GOT3 (cell line): ENCODE results near the gene F8A3.
"Not testable (repeated sequence)": the region's sequence is repeated elsewhere in the genome, so short reads cannot be mapped to it uniquely, and the experiment has no call there.

ENCODE experiments used
- DNase-seq: peaks from one replicate; lab custom pipeline; 2025; ENCODE audit warnings: mixed read lengths; lab: John Stamatoyannopoulos, UW

The F8A3 gene

DNA sequence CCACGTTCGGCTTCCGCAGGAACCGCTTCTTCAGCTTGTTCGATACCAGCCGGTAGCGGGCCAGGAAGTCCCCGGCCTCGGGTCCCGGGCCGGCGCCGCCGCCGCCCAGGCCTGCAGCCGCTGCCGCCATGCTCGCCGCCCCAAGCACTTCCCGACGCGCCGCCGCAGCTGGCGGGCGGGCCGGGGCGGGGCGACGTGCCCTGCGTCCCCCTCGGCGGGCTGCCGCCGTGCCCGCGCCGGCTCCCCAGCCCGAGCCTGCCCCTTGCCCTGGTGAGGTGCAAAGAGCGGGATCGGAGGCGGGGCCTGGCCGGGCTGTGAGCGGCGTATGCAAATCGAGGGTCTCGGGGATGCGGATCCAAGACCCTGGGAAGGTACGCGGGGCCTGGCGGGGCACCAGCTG, at the start of gene F8A3:
Gene F8A3 (minus strand): TSS at position 150 of the 400 bp plus-strand sequence. CDS start 20 bp downstream, at position 130.
- DNase-seq = not testable (repeated sequence)

DNA sequence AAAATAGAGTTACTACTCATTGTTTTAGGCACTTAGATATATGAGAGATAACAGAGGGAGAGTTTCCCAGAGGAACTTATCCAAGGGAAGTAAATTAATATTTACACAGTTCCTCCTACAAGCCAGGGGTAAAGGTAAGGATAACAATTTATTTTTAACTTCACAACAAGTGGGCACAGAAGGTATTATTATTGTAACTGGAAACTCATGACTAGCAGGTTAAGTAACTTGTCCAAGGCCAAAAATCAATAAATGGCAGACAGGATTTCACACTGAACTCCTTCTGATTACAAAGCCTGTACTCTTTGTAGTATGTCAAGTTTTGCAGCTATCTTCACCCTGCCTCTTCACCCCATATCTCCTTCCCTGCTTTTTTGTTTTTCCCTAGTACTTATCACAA, 46.9 kb upstream of the F8A3 start:
- no peak for DNase-seq

DNA sequence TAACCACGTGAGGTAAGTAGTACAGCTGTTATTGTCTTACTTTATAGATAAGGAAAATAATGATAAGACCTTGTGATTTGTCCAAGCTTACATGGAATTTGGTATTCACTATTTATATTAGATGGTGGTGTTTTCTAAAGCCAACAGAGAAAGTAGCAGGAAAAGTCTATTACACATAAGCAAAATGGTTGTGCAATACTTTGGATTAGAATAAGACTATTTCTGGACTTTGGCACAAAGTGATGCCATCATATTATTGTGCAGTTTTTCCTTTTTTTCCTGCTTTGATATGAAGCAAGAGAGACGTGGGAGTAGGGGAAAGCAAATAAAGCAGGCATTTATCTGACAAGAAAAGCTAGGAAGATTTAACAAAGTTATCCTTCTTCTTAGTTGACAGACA, 36.7 kb upstream of the F8A3 start:
- not testable (repeated sequence) for DNase-seq

DNA sequence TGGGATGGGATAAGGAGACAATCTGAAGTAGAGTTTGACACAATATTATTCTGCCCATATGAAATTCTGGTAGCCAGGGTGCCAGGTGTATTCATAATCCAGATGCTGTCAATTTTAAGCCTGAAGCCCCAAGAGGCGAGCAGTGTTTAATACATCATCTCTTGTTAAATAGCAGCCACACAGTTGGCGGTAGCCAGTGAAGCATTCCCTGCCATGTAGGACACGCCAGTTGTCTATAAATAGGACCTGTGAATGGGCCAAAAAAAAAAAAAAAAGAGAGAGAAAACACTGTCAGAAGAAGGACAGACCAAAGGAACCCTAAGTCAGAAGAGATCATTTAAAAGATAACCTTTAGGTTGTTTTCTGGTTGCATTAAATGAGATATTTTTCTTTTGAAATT, 33.0 kb upstream of the F8A3 start:
- DNase-seq = not testable (repeated sequence)

DNA sequence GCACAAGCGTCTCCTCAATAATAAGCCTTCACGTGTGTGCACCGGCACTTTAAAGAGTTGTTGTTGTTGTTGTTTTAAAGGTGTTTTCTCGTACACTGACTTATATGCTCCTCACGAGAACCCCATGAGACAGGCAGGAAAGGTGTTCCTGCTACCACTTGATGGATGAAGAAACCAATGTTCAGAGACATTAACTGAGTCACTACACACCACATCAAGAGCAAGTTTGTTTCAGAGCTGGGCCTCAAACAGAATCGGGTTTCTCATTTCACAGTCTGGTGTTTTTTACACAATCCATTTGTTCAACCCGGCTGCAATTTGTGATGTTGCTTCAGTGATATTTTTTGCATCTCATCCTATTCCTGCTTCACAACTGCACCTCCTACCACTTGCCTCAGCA, 18.7 kb upstream of the F8A3 start:
- DNase-seq = not testable (repeated sequence)

DNA sequence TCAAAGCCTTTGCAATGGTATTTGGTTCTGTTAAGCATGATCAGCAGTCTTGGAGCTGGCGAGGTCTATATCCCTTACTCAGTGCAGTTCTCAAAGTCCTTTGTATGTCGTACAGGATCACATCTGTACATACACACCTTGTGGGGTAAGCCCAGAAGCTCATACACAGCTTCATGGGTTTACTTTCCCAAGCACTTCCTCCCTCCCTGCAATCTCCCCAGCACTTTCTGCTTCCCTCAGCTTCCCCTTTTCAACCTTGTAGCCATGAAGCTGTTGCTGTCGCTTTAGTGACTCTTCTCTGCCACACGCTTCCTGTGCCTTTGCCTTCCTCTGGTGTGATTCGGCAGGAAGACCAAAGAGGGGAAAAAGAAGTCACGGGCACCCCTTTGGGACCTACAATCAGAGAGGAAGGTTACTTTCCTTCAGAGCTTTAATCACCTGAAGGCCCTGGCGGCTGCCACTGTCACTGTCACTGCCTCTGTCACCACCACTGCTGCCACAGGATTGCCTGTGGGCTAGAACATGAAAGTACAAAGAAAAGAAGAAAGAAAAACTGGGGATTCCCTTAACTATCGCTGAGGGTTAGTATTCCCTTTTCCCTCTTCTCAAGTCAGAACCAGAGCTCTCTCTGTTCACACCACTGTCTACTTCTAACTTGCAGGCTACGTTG, 8.0 kb upstream of the F8A3 start:
- not testable (repeated sequence) for DNase-seq

DNA sequence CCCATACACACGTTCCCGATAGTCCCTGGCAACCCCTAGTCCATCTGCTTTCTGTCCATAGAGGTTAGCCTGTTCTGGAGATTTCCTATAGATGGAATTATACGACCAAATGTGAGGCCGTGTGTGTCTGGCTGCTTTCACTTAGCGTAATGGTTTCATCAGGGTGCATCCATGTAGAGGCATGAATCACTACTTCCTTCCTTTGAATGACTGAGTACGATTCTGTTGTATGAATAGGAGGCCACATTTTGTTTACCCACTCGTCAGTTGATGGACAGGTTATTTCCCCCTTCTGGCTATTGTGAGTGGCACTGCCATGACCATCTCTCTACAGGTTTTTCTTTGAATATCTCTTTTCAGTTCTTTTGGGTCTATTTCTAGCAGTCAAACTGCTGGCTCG, 2.1 kb upstream of the F8A3 start:
- not testable (repeated sequence) for DNase-seq

DNA sequence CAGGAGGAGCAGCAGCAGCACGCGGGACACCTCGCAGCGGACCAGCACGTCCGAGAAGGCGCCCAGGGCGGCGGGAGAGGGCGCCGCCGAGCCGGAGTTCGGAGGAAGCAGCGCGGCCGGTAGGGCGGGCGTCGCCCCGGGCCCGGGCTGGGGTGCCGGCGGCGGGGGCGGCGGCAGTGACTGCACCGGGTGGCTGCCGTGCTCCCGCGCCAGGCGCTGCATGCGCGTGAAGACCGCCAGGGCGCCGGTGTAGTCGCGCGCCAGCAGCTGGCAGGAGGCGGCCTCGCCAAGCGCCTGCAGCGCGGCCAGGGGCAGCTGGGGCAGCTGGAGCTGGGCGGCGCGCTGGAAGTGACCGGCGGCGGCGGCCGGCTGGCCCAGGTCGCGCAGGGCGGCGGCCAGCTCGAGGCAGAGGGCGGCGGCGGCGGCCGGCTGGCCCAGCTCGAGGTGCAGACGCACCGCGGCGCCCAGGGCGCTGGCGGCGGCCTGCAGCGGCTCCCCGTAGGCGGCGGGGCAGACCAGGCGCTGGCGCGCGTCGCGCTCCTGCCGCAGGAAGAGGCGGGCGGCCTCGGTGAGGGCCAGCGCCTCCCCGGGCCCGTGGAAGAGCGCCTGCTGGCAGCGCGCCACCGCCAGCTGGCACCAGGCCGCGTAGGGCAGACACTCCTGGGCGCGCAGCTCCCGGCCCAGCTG, 516 bp downstream of the F8A3 start:
- not testable (repeated sequence) for DNase-seq

DNA sequence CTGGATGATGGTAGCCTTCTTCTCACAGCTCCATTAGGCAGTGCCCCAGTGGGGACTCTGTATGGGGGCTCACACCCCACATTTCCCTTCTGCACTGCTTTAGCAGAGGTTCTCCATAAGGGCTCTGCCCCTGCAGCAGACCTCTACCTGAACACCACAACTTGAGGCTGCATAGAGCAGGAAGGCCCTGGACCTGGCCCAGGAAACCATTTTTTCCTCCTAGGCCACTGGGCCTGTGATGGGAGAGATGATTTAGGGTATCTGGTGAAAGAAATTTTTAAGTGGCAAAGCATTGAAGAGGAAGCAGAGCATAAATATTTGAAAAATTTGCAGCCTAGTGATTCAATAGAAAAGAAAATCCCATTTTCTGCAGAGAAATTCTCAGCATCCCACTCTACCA, 17.3 kb downstream of the F8A3 start:
- no peak for DNase-seq

DNA sequence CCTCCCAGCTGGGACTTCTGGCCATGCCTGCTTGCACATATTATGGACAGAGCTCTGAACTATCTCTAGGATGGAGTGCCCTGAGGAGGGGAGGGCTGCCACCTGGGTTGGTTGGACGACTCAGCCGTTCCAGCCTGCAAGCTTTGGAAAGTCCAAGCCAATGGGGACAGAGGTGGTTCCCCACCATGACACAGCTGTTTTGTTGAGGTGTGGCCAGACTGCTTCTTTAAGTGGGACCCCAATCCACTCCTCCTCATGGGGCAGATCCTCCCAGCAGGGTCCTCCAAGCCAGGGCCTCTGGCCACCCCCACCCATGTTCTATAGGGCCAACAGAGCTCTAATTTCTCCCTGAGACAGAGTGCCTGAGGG, 22.7 kb downstream of the F8A3 start:
- DNase-seq = no peak

DNA sequence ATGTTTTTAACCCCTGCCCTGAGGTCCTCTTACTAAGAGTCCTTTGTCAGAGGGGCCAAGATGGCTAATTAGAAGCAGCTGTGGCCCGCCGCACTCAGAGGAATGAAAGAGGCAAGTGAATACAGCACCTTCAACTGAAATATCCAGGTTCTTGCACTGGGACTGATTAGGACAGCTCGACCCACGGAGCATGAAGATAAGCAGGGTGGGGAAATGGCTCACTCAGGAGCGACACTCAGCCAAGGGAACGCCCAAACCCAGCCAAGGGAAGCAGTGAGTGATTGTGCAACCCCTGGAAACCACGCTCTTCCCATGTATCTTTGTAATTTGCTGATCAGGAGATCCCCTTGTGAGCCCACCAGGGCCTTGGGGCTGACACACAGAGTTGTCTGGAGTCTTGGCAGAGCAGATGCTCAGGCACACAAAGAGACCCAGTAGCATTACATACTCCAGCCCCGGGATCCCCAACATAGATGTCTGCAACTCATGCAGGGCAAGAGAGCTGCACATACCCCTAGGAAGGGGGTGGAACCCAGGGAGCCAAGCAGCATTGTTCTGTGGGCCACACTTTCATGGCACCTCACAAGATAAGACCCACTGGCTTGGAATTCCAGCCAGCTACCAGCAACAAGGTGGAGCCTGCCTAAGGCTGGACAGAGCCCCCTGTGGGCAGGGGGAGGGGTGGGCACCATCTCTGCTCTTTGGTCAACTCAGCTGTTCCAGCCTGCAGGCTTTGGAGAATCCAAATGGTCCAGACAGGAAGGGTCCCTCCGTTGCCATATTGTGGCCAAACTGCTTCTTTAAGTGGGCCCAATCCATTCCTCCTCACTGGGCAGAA, 23.3 kb downstream of the F8A3 start:
- DNase-seq = no peak

DNA sequence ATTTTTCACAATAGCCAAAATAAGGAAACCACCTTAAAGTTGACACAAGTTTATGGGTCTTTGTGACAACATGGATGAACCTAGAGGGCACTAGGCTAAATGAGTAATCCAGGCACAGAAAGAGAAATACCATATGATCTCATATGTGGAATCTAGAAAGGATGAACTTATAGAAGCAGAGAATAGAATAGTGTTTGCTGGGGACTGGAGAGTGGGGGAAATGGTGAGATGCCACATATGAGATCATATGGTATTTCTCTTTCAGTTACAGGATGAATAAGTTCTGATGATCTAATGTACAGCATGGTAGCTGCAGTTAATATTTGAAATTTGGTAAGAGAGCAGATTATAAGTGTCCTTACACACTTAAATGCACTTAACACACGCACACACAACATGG, 40.7 kb downstream of the F8A3 start:
- DNase-seq = no peak
